Endometrium (tissue), 2 donors: Measurements from ENCODE around the gene FMN1.

Source experiments
- FAIRE-seq: peaks from 2 replicates; lab custom pipeline; 2012; peaks lifted over from hg19 to GRCh38; lab: Jason Lieb, UNC
- donor health status: control.
- donor health status: control.

FMN1 gene

GRCh38 chr15:32919749-32920414 is 274.6 kb downstream of the FMN1 start:
- no peak for FAIRE-seq

GRCh38 chr15:32918547-32918946 is 276.0 kb downstream of the FMN1 start:
- FAIRE-seq = no peak

- no peak for FAIRE-seq
Measured at GRCh38 chr15:32910839-32911238, 283.7 kb downstream of the FMN1 start.

- no peak for FAIRE-seq
Measured at GRCh38 chr15:32909431-32909830, 285.1 kb downstream of the FMN1 start.

- no peak for FAIRE-seq
Measured at GRCh38 chr15:32908872-32909271, 285.6 kb downstream of the FMN1 start.

- FAIRE-seq = no peak
Measured at GRCh38 chr15:32908135-32908801, 286.2 kb downstream of the FMN1 start.

- FAIRE-seq = no peak
Measured at GRCh38 chr15:32905481-32905880, 289.0 kb downstream of the FMN1 start.

- no peak for FAIRE-seq
Measured at GRCh38 chr15:32904448-32904847, 290.1 kb downstream of the FMN1 start.

GRCh38 chr15:32903591-32904290 is 290.8 kb downstream of the FMN1 start:
- FAIRE-seq = no peak

- FAIRE-seq = no peak
Measured at GRCh38 chr15:32901995-32902394, 292.5 kb downstream of the FMN1 start.

GRCh38 chr15:32901192-32901591 is 293.3 kb downstream of the FMN1 start:
- FAIRE-seq = no peak

- FAIRE-seq = no peak
Measured at GRCh38 chr15:32899126-32899596, 295.4 kb downstream of the FMN1 start.

GRCh38 chr15:32898414-32898813 is 296.1 kb downstream of the FMN1 start:
- FAIRE-seq = no peak

GRCh38 chr15:32893421-32893820 is 301.1 kb downstream of the FMN1 start:
- no peak for FAIRE-seq

GRCh38 chr15:32889214-32889613 is 305.3 kb downstream of the FMN1 start:
- no peak for FAIRE-seq

- no peak for FAIRE-seq
Measured at GRCh38 chr15:32888221-32888761, 306.2 kb downstream of the FMN1 start.

- FAIRE-seq = no peak
Measured at GRCh38 chr15:32887090-32887489, 307.4 kb downstream of the FMN1 start.

- FAIRE-seq = no peak
Measured at GRCh38 chr15:32886459-32886858, 308.1 kb downstream of the FMN1 start.

- no peak for FAIRE-seq
Measured at GRCh38 chr15:32885713-32886112, 308.8 kb downstream of the FMN1 start.

GRCh38 chr15:32884146-32884545 is 310.4 kb downstream of the FMN1 start:
- no peak for FAIRE-seq

GRCh38 chr15:32882955-32883354 is 311.6 kb downstream of the FMN1 start:
- FAIRE-seq = no peak

- no peak for FAIRE-seq
Measured at GRCh38 chr15:32881528-32881927, 313.0 kb downstream of the FMN1 start.

- no peak for FAIRE-seq
Measured at GRCh38 chr15:32880642-32881041, 313.9 kb downstream of the FMN1 start.
